Activated CD4-positive, alpha-beta T cell treated with anti-CD3 and anti-CD28 coated beads for 36 hours (primary cell): Measurements from ENCODE around the gene PDGFB. TPM values are rescaled to one million over a fixed set of nuclear protein-coding genes. Genes with fewer than 3 reads are reported as not detected.

Experiments used
- ATAC-seq: fragments of 200-7000 bp; cut with Tn5 transposase; one replicate; pipeline ENCODE4 v1.10.0; 2021; ENCODE audit warnings: mild to moderate bottlenecking, moderate library complexity
- CTCF ChIA-PET: fragments of 350-600 bp; sonication (Branson Sonifier 250); formaldehyde crosslinking; loops from one replicate; lab custom pipeline; 2021; ENCODE audit warnings: antibody characterized with exemption; lab: Charles Lee
- POLR2A ChIA-PET: fragments of 350-600 bp; sonication (Branson Sonifier 250); formaldehyde crosslinking; loops from one replicate; lab custom pipeline; 2021; ENCODE audit warnings: antibody characterized with exemption, inconsistent platforms; lab: Charles Lee
- DNase-seq: peaks from one replicate; pipeline ENCODE4 v3.0.0-alpha.2; 2020
- H3K27ac Mint-ChIP-seq: one replicate; pipeline ENCODE4 v1.8.0; 2021; ENCODE audit warnings: mixed read lengths
- H3K27me3 Mint-ChIP-seq: one replicate; pipeline ENCODE4 v1.8.0; 2021; ENCODE audit warnings: mixed read lengths
- H3K36me3 Mint-ChIP-seq: one replicate; pipeline ENCODE4 v1.8.0; 2021; ENCODE audit warnings: low read depth, mixed read lengths
- H3K4me1 Mint-ChIP-seq: one replicate; pipeline ENCODE4 v1.8.0; 2021; ENCODE audit warnings: mixed read lengths
- H3K4me3 Mint-ChIP-seq: one replicate; pipeline ENCODE4 v1.8.0; 2021; ENCODE audit warnings: mild to moderate bottlenecking, moderate library complexity, mixed read lengths
- H3K9me3 Mint-ChIP-seq: one replicate; pipeline ENCODE4 v1.8.0; 2021; ENCODE audit warnings: low read depth, mixed read lengths
- intact Hi-C, 2 experiments: fragments of 100-400 bp; cut with DNase I in 1 of 2; cut with micrococcal nuclease in 1 of 2; formaldehyde crosslinking; loops; one replicate each; pipeline versions ENCODE4 v1.14.2 to v1.15.1; 2022 to 2024; cut with DNase I, micrococcal nuclease
- total RNA-seq, 2 experiments: library from RNA; stranded (reverse); gene quantifications; one replicate each; pipeline ENCODE4 v1.2.3, GENCODE V29; 2021

The PDGFB gene
- total RNA-seq, 2 experiments from 2014 or later: 2.5 to 3.4 TPM

DNA sequence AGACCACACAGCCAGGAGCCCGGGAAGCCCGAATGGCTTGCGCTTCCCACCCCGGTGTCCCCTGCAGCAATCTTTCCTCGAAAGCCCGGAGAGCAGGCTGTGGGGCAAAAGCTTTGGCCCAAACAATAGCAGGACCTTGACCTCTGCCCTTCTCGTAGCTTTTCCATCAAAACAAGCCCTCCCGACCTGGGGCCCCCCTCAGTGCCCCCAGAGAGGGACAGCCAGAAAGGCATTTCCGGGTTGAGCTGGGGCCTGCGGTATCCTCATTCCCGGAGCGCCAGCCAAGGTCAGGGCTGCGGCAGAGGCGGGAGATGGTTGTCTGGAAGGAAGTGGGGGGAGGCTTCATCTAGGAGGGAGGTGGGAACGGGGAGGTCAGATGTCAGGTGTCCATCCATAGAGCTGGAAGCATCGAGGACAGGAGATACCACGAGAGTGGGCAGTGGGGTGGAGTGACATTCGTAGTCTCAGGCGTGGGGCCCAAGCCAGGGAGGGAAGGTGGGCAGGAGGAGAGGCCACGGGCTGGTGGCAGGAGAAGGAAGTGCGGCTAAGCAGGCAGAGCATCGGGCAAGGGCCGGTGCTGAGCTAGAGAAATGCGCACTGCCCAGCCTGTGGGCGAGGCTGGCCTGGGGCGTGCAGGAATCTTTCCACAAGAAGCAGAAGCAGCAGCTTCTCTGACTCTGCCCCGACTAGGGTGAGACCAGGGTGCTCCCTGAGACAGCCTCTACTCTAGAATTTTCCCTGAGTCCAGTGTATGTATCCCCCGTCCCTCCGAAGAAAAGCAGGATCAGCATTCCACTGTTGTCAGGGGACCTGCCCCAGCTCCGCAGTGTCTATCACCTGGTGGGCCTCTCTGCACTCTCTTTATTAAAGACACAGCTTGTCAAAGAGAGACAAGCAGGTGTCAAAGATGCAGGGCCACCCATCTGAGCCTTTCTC lies 14.3 kb downstream of the PDGFB start:
- no peaks in the 10 kb centered on the region for H3K9me3 Mint-ChIP-seq
- H3K36me3 Mint-ChIP-seq: peaks cover 5% of the 10 kb centered on the region
- intact Hi-C loops: no loop called here
- H3K4me3 Mint-ChIP-seq: no peak overlapping the region
- DNase-seq: no peak
- no peak for ATAC-seq
- H3K4me1 Mint-ChIP-seq: peaks cover 25% of the 10 kb centered on the region
- POLR2A ChIA-PET: no interaction called here
- H3K27me3 Mint-ChIP-seq: peaks cover 11% of the 10 kb centered on the region
- no peak overlapping the region for H3K27ac Mint-ChIP-seq
- CTCF ChIA-PET: interaction anchor here (0.5 to 1.9 kb wide), 7 partner anchors 11 to 479 kb away, joined by 3 to 4 read pairs (median 3); no protein-coding TSS in a partner anchor

DNA sequence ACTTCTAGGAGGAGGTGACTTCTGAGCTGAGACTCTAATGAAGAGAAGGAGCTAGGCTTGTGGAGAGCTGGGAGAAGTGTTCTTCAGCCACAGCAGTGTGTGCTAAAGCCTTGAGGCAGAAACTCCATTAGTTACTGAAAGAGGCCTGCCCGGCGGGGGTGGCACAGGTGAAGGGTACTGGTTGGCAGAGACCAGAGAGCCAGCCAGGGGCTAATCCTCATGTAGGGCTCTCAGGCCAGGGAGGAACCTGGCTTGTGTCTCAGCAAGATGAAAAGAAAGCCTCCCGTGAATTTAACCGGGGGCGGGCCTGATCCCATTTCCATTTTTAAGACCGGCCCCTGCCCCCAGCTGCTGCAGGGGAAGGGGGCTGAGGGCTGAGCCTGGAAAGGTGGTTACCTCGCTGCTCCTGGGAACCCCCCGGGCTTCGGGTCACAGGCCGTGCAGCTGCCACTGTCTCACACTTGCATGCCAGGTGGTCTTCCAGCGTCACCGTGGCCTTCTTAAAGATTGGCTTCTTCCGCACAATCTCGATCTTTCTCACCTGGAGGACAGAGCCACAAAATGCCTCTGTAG lies 15.0 kb downstream of the PDGFB start:
- H3K9me3 Mint-ChIP-seq: no peaks in the 10 kb centered on the region
- no peak for DNase-seq
- peaks cover 5% of the 10 kb centered on the region for H3K36me3 Mint-ChIP-seq
- no peak for ATAC-seq
- H3K4me1 Mint-ChIP-seq: peaks cover 20% of the 10 kb centered on the region
- H3K27me3 Mint-ChIP-seq: peaks cover 8% of the 10 kb centered on the region
- intact Hi-C loops: loop anchor here in 1 of 2 experiments (5.0 kb wide), 1 partner anchor 52 kb away; no protein-coding TSS in a partner anchor
- H3K27ac Mint-ChIP-seq: no peak overlapping the region
- POLR2A ChIA-PET: no interaction called here
- CTCF ChIA-PET: interaction anchor here (0.6 to 2.3 kb wide), 5 partner anchors 10 to 478 kb away, joined by 3 to 8 read pairs (median 3); no protein-coding TSS in a partner anchor
- H3K4me3 Mint-ChIP-seq: no peak overlapping the region

- Mint-ChIP-seq H3K4me3 (no peak overlapping the region), H3K9me3 (no peaks in the 10 kb centered on the region), H3K27me3 (peaks cover 2% of the 10 kb centered on the region), H3K4me1 (peaks cover 14% of the 10 kb centered on the region), H3K36me3 (peaks cover 7% of the 10 kb centered on the region), H3K27ac (no peak overlapping the region)
- DNase-seq (no peak), ATAC-seq (no peak)
- POLR2A ChIA-PET: no interaction called here
- intact Hi-C loops: loop anchor here in 1 of 2 experiments (5.0 kb wide), 1 partner anchor 52 kb away; no protein-coding TSS in a partner anchor
- CTCF ChIA-PET: interaction anchor here (0.6 to 2.3 kb wide), 5 partner anchors 9 to 82 kb away, joined by 3 to 8 read pairs (median 4); no protein-coding TSS in a partner anchor
Measured at GRCh38 chr22:39229075-39229474, 15.7 kb downstream of the PDGFB start.

DNA sequence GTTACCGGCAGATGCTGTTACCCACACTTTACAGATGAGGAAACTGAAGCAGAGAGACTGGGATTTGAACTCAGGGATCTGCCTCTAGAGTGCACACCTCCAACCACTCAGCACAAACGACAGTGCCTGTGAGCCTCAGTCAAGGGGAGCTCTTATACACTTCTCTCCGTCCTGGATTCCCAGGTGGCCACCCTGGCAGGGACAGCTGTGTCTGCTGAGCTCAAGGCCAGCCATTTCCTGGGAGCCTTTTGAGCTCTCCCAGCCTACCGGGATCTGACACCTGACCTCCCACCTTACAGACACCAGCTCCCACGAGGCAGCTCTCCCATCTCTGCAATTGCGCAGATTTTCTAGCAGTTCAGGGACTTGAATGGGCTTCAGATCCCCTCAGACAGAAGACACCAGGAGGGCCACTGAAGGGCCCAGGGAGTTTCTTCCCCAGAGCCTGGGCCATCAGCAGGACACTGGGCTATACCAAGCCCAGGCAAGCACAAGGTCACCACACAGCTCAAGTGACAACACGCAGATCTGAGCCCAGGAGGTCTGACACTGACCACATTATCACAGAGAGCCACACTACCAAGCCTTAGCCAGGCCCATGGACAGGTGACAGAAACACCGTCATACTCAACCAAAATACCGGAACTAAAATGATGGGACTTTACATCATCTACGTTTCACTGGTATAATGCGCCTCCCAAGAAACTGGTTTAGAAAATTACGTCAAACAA lies 17.1 kb downstream of the PDGFB start:
- no peaks in the 10 kb centered on the region for H3K9me3 Mint-ChIP-seq
- H3K4me1 Mint-ChIP-seq: peaks cover 3% of the 10 kb centered on the region
- H3K36me3 Mint-ChIP-seq: peaks cover 7% of the 10 kb centered on the region
- ChIA-PET POLR2A (interaction anchor here (0.7 kb wide), 1 partner anchor 55 kb away, joined by 5 read pairs; no protein-coding TSS in a partner anchor), CTCF (interaction anchor here (0.6 to 2.3 kb wide), 2 partner anchors 12 to 57 kb away, joined by 3 to 8 read pairs; no protein-coding TSS in a partner anchor)
- intact Hi-C loops: loop anchor here in 1 of 2 experiments (5.0 kb wide), 1 partner anchor 50 kb away; no protein-coding TSS in a partner anchor
- DNase-seq (no peak), ATAC-seq (no peak)
- H3K27me3 Mint-ChIP-seq: peaks cover 4% of the 10 kb centered on the region
- H3K27ac Mint-ChIP-seq: no peak overlapping the region
- no peak overlapping the region for H3K4me3 Mint-ChIP-seq

- POLR2A ChIA-PET: interaction anchor here (0.7 kb wide), 1 partner anchor 17 kb away, joined by 4 read pairs; no protein-coding TSS in a partner anchor
- H3K27me3 Mint-ChIP-seq: peaks cover 4% of the 10 kb centered on the region
Measured at GRCh38 chr22:39226353-39226752, 18.4 kb downstream of the PDGFB start.

GRCh38 chr22:39225591-39225990 lies 19.2 kb downstream of the PDGFB start:
- CTCF ChIA-PET: no interaction called here

More at GRCh38 chr22:39226353-39226752, 18.4 kb downstream of the PDGFB start:
- Mint-ChIP-seq H3K4me3 (no peak overlapping the region), H3K36me3 (peaks cover 7% of the 10 kb centered on the region), H3K4me1 (peaks cover 5% of the 10 kb centered on the region), H3K9me3 (no peaks in the 10 kb centered on the region), H3K27ac (no peak overlapping the region)
- ATAC-seq (no peak), DNase-seq (no peak)
- CTCF ChIA-PET: interaction anchor here (0.5 kb wide), 2 partner anchors 62 to 175 kb away, joined by 3 read pairs; no protein-coding TSS in a partner anchor
- intact Hi-C loops: loop anchor here in 1 of 2 experiments (5.0 kb wide), 1 partner anchor 49 kb away; no protein-coding TSS in a partner anchor

GRCh38 chr22:39224550-39224949 lies 20.2 kb downstream of the PDGFB start:
- DNase-seq (no peak), ATAC-seq (peak; percentile 26)
- Mint-ChIP-seq H3K36me3 (peaks cover 3% of the 10 kb centered on the region), H3K27ac (no peak overlapping the region), H3K9me3 (no peaks in the 10 kb centered on the region), H3K4me1 (peaks cover 5% of the 10 kb centered on the region), H3K27me3 (peaks cover 2% of the 10 kb centered on the region), H3K4me3 (no peak overlapping the region)
- intact Hi-C loops: no loop called here
- ChIA-PET POLR2A (no interaction called here), CTCF (no interaction called here)

More at GRCh38 chr22:39225591-39225990, 19.2 kb downstream of the PDGFB start:
- Mint-ChIP-seq H3K4me1 (peaks cover 8% of the 10 kb centered on the region), H3K36me3 (peaks cover 3% of the 10 kb centered on the region), H3K9me3 (no peaks in the 10 kb centered on the region), H3K27ac (no peak overlapping the region), H3K27me3 (peaks cover 4% of the 10 kb centered on the region), H3K4me3 (no peak overlapping the region)
- DNase-seq (no peak), ATAC-seq (no peak)
- intact Hi-C loops: loop anchor here in 1 of 2 experiments (5.0 kb wide), 1 partner anchor 48 kb away; no protein-coding TSS in a partner anchor
- POLR2A ChIA-PET: no interaction called here

GRCh38 chr22:39223091-39223710 lies 21.6 kb downstream of the PDGFB start:
- Mint-ChIP-seq H3K27me3 (peaks cover 2% of the 10 kb centered on the region), H3K27ac (no peak overlapping the region), H3K4me1 (peaks cover 5% of the 10 kb centered on the region), H3K36me3 (peaks cover 3% of the 10 kb centered on the region), H3K4me3 (no peak overlapping the region), H3K9me3 (no peaks in the 10 kb centered on the region)
- DNase-seq: no peak
- intact Hi-C loops: no loop called here
- ChIA-PET POLR2A (no interaction called here), CTCF (interaction anchor here (0.8 to 1.1 kb wide), 2 partner anchors 35 to 354 kb away, joined by 3 read pairs; no protein-coding TSS in a partner anchor)
- no peak for ATAC-seq

DNA sequence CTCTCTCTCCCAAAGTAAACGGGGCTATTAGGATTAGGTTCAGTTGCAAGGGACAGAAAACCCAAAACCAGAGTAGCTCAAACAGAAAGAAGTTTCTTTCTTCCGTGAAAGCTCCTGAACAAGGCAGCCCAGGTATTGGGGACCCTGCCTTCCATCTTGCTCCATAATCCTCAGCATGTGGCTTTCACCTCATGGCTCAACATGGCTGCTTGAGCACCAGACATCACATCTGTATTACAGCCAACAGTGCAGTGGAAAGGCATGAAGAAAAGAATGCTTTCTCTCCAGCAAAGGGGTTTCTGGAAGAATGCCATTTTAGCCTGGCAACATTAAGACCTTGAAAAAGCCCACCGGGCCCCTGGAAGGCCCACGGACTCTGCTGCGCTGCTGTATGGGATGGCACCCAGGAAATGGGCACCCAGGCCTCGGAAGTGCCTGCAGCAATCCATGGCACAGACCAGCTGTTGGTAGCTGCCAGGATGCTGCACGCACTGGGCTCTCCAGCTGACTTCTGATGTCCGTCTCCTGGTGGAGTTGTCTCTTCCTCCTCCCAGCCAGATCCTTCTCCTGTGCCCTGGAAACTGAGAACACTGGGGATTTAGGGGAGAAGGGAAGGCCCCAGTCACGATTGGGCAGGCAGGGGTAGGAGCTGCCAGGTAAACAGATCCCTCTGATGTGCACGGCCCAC lies 22.6 kb downstream of the PDGFB start:
- Mint-ChIP-seq H3K27me3 (peaks cover 8% of the 10 kb centered on the region), H3K36me3 (peaks cover 3% of the 10 kb centered on the region), H3K27ac (no peak overlapping the region), H3K9me3 (no peaks in the 10 kb centered on the region), H3K4me1 (peaks cover 5% of the 10 kb centered on the region), H3K4me3 (no peak overlapping the region)
- ChIA-PET CTCF (interaction anchor here (0.5 to 1.3 kb wide), 3 partner anchors 15 to 164 kb away, joined by 3 to 4 read pairs (median 3); no protein-coding TSS in a partner anchor), POLR2A (no interaction called here)
- DNase-seq: no peak
- ATAC-seq: no peak
- intact Hi-C loops: no loop called here
